RWPE1 (cell line): ENCODE measurements around the gene CLBA1.

Experiments
- CTCF ChIA-PET: fragments of 350-600 bp; sonication (Branson Sonifier 250); formaldehyde crosslinking; extraction: SDS; loops from one replicate; lab custom pipeline; 2021; lab: Yijun Ruan, JAX
- POLR2A ChIA-PET: fragments of 400-600 bp; formaldehyde crosslinking; extraction: SDS; loops from one replicate; lab custom pipeline; 2020; ENCODE audit warnings: antibody characterized with exemption; ENCODE audit not compliant: low non-redundant PET; lab: Yijun Ruan, JAX
- DNase-seq: peaks from one replicate; pipeline ENCODE4 v3.0.0; 2012; ENCODE audit warnings: low spot score
- H3K27ac ChIP-seq: fragments of 450-650 bp; 2 replicates; pipeline ENCODE4 v1.5.1; 2017
- CTCF ChIP-seq: fragments of 450-650 bp; conservative IDR thresholded peaks from 2 replicates; pipeline ENCODE4 v1.5.1; 2017; ENCODE audit warnings: low read depth, mild to moderate bottlenecking

Gene CLBA1

DNA sequence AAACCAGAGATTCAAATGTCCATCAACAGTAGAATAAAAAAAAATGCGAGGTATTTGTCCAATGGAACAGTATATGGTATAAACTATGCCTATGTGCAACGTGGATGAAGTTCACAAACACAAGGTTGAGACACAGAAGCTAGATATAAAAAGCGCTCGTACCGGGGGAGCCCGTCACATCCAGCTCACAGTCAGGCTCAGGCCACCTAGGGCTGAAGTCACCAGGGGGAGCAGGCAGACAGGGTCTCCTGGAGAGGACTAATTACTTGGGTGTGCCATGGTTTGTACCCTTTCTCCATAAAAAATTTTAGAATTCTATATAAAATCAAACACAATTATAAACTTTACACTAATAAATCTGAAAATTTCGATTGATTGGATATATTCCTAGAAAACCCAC lies 21.0 kb upstream of the CLBA1 start:
- POLR2A ChIA-PET: no interaction called here
- TF ChIP-seq CTCF: no peak
- peak overlapping the region; percentile 56 for H3K27ac ChIP-seq
- CTCF ChIA-PET: interaction anchor here (0.7 kb wide), 1 partner anchor 126 kb away, joined by 4 read pairs; no protein-coding TSS in a partner anchor
- DNase-seq: no peak

DNA sequence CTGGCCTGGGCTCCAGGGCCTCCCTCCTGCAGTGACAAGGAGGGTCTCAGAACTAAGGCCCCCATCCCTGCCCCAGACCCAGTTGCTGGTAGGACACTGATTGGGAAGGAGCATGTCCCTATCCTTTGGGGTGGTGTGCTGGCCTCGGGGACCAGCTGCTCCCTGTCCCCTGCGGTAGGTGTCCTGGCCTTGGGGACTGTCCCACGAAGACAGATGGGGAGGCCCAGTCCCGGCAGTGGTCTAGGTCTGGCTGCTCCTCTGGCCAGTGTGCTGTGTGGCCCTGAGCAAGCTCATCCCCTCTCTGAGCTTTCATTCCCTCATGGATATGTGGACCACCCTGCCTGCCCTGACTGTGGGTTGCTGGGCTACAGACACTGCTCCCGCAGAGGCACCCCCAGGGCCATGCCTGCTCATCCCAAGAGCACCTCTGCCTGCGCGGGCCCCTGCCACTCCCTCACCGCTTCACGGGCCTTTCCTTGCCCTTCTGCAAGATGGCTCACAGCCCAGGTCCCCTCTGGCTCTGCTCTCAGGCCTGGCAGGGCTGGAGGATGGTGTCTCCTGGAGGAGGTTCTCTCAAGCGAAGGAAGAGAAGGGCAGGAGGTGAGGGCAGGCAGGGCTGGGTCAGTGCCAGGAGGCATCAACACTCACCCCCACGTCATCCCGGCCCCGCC lies 19.9 kb upstream of the CLBA1 start:
- TF ChIP-seq CTCF: no peak
- CTCF ChIA-PET: no interaction called here
- DNase-seq: no peak
- H3K27ac ChIP-seq: peak overlapping the region; percentile 100
- POLR2A ChIA-PET: no interaction called here

DNA sequence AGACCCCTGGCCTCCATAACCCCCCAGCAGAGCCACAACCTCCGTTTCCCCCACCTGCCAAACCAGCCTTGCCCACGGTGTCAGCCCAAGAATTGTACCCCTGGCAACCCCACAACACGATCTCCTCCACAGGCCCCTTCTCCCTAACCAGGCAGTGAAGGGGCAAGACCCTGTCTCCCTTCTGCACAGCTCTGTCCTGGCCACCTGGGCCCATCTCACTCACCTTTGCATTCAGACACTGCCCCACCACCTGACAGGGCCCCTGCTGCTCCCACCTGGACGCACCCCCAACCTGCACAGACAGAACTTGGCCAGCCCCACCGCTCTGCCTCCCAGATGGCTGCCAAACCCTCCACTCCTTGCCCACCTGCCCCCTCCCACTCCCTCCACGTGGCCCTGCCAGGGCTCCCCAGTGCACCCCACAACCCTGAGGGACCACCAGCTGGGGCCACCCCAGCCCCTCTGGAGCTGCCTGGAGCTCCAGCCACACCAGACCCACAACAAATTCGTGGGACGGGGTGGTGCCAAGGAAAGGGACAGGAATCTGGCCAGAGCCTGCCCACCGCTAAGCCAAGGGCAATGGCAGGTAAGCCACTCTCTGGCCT lies 19.2 kb upstream of the CLBA1 start:
- ChIA-PET CTCF (no interaction called here), POLR2A (no interaction called here)
- DNase-seq: no peak
- no peak for TF ChIP-seq CTCF
- peak overlapping the region; percentile 100 for H3K27ac ChIP-seq

DNA sequence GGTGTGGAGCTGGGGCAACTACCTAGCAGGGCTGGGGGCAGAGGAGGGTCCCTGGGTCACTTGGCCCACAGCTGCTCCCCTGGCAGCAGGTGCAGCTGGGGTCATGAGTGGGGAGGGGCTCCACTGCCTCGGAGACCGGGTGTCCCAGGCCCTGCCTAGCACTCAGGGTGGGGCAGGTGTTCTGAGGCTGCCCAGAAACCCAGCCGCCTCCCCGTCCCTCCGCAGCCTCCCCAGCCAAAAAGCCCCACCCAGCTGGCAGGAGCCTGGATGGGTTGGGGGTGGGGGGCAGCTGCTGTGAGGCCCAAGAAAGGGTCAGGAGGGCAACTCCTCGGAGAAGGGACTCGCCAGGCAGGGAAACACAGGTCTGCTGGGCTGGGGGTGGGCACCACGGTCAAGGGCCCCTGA lies 18.6 kb upstream of the CLBA1 start:
- TF ChIP-seq CTCF: no peak
- POLR2A ChIA-PET: interaction anchor here (0.6 kb wide), 1 partner anchor 334 kb away, joined by 4 read pairs; no protein-coding TSS in a partner anchor
- H3K27ac ChIP-seq: peak overlapping the region; percentile 100
- CTCF ChIA-PET: no interaction called here
- DNase-seq: no peak

DNA sequence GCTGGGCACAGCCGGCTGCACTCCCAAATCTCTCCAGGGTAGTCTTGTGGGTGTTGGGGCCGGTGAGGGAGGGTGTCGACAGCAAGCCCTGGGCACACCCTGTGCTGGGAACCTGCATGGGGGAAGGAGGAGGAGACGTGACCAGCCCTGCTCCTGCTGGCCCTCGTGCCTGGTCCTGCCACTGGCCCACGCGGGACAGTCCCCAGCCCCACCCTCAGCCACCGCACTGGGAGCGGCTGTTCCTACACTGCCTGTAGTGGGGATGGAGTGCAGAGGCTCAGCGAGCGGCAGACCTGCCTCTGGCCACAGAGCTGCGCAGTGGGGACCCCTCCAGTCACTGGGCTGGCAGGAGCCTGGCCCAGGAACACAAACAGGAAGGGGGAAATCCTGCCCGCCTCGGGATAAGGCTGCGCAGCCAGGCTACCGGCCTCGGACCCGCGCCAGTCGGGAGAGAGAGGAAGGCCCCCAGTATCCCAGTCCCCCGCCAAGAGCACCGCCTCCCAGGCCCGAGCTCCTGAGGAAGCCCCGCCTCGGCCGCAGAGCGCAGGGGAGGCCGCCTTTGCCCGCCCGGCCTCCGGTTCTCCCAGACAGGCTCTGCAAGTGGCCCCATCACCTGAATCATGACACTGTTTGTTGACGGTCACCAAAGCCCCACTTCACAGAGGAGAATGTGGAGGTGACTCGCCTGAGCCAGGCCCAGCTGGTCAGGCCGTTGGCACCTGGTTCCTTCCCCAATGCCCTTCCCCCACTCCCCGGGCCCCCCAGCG lies 18.0 kb upstream of the CLBA1 start:
- no peak for TF ChIP-seq CTCF
- peak; percentile 47 for DNase-seq
- ChIA-PET CTCF (no interaction called here), POLR2A (interaction anchor here (0.5 to 0.6 kb wide), 3 partner anchors 334 to 513 kb away, joined by 3 to 4 read pairs (median 3); no protein-coding TSS in a partner anchor)
- peak overlapping the region; percentile 100 for H3K27ac ChIP-seq

DNA sequence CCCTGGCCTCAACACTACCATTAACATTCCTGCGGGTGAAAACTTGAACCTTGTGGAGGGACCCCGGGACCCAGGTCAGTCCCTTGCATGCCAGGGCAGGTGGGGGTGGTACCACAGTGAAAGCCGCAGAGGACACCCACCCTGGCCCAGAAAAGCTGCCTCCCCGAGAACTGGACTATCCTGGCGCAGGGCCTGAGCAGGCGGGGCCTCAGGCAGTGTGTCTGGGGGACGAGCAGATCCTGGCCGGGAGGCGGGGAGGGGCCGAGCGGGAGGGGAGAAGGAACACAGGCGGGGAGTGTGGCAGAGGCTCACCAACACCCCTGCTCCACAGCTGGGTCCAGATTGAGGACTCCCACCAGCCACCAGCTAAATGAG lies 17.4 kb upstream of the CLBA1 start:
- no peak for TF ChIP-seq CTCF
- DNase-seq: peak; percentile 68
- ChIA-PET POLR2A (interaction anchor here (0.5 to 1.5 kb wide), 3 partner anchors 120 to 512 kb away, joined by 3 to 5 read pairs (median 3); no protein-coding TSS in a partner anchor), CTCF (interaction anchor here (1.0 kb wide), 1 partner anchor 72 kb away, joined by 3 read pairs; no protein-coding TSS in a partner anchor)
- peak overlapping the region; percentile 100 for H3K27ac ChIP-seq
